Neutrophil (primary cell): ENCODE data around the gene RNF186.

ENCODE experiments used
- H3K27ac ChIP-seq: fragments of 200-600 bp; sonication (generic); 2 replicates; pipeline ENCODE4 v1.5.1; 2016; ENCODE audit warnings: mild to moderate bottlenecking, moderate library complexity
- H3K27me3 ChIP-seq: fragments of 200-600 bp; sonication (generic); 2 replicates; pipeline ENCODE4 v1.6.0; 2016; ENCODE audit warnings: mild to moderate bottlenecking
- H3K36me3 ChIP-seq: fragments of 200-600 bp; sonication (generic); 2 replicates; pipeline ENCODE4 v1.5.1; 2017
- H3K4me1 ChIP-seq, 2 experiments: fragments of 200-600 bp in 1 of 2; sonication (generic) in 1 of 2; 1 replicate in 1 of 2; 2 replicates in 1 of 2; pipeline versions ENCODE4 v1.5.1 to v1.6.1; 2013 to 2016; ENCODE audit warnings: low read depth in 1 of 2, low read length in 1 of 2, mild to moderate bottlenecking in 1 of 2, moderate library complexity in 1 of 2; ENCODE audit not compliant: control insufficient read depth in 1 of 2, insufficient read depth in 1 of 2
- H3K4me3 ChIP-seq, 2 experiments: fragments of 200-600 bp in 1 of 2; sonication (generic) in 1 of 2; 1 replicate in 1 of 2; 2 replicates in 1 of 2; pipeline ENCODE4 v1.5.1; 2013 to 2016; ENCODE audit warnings: low read depth in 1 of 2, low read length in 1 of 2, mild to moderate bottlenecking in 1 of 2, moderate library complexity in 1 of 2
- H3K9me3 ChIP-seq: fragments of 200-600 bp; sonication (generic); 2 replicates; pipeline ENCODE4 v1.5.1; 2016
- TF ChIP-seq, protein P1 (sequence below): fragments of 200-600 bp; sonication (generic); IDR thresholded peaks from 2 replicates; pipeline ENCODE4 v1.5.1; 2016; ENCODE audit warnings: antibody characterized with exemption

RNF186 gene

GRCh38 chr1:19786988-19787423, 28.1 kb downstream of the RNF186 start:
- Histone ChIP-seq H3K4me3 (no peak overlapping the region), H3K27ac (no peak overlapping the region), H3K9me3 (no peaks in the 10 kb centered on the region), H3K4me1 (no peaks in the 10 kb centered on the region), H3K36me3 (peaks cover 5% of the 10 kb centered on the region), H3K27me3 (no peaks in the 10 kb centered on the region)
- TF ChIP-seq, protein P1, sequence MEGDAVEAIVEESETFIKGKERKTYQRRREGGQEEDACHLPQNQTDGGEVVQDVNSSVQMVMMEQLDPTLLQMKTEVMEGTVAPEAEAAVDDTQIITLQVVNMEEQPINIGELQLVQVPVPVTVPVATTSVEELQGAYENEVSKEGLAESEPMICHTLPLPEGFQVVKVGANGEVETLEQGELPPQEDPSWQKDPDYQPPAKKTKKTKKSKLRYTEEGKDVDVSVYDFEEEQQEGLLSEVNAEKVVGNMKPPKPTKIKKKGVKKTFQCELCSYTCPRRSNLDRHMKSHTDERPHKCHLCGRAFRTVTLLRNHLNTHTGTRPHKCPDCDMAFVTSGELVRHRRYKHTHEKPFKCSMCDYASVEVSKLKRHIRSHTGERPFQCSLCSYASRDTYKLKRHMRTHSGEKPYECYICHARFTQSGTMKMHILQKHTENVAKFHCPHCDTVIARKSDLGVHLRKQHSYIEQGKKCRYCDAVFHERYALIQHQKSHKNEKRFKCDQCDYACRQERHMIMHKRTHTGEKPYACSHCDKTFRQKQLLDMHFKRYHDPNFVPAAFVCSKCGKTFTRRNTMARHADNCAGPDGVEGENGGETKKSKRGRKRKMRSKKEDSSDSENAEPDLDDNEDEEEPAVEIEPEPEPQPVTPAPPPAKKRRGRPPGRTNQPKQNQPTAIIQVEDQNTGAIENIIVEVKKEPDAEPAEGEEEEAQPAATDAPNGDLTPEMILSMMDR = no peak

- H3K9me3 ChIP-seq = no peaks in the 10 kb centered on the region
- TF ChIP-seq, protein P1 = no peak
- no peak overlapping the region for H3K27ac ChIP-seq
- no peak overlapping the region for H3K4me3 ChIP-seq
- no peaks in the 10 kb centered on the region for H3K4me1 ChIP-seq
- H3K36me3 ChIP-seq = peaks cover 5% of the 10 kb centered on the region
- H3K27me3 ChIP-seq = no peaks in the 10 kb centered on the region
Measured at GRCh38 chr1:19785660-19786059, 29.4 kb downstream of the RNF186 start.

DNA sequence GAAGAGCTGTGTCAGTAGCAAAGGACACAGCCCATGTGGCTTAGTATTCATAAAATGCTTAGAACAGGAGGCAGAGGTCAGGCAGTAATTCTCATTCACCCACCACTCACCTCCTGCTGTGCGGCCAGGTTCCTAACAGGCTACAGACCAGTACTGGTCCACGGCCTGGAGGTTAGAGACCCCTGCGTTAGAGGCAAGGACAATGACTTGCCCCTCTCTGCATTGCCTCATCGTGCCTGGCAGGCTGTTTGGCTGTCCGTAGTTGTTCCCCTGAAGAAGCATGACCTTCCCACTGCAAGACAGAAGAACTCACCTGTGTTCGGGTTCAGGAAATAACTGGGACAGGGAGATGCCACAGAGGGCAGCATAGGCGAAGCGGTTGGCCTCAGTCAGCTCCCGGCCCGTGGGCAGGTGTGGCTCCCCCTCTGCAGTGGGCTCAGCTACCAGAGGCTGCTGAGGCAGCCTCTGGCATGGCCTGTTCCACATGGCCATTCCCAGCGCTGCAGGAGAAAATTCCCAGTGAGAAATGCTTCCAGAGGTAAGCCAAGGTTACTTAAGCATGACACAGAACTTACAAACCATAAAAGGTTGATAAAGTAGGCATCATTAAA, 34.7 kb downstream of the RNF186 start:
- H3K27me3 ChIP-seq = no peaks in the 10 kb centered on the region
- H3K27ac ChIP-seq = no peak overlapping the region
- no peaks in the 10 kb centered on the region for H3K9me3 ChIP-seq
- TF ChIP-seq, protein P1 = no peak
- H3K36me3 ChIP-seq = peaks cover 16% of the 10 kb centered on the region
- no peaks in the 10 kb centered on the region for H3K4me1 ChIP-seq
- no peak overlapping the region for H3K4me3 ChIP-seq

DNA sequence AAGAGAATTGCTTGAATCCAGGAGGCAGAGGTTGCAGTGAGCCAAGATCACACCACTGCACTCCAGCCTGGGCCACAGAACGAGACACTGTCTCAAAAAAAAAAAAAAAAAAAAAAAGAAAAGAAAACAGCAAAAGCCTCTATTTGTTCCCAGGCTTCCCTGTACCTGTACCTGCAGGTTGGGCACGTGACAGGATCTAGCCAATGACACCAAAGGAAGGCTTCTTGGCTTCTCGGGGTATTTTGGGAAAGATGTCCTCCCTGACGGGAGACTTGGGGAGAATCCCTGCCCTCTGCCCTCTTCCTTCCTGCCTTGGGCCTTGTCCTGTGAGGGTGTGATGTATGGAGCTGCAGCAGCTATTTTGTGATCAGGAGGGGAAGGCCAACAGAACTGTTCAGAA, 38.1 kb downstream of the RNF186 start:
- TF ChIP-seq, protein P1 = no peak
- H3K36me3 ChIP-seq = peaks cover 16% of the 10 kb centered on the region
- H3K27ac ChIP-seq = no peak overlapping the region
- H3K4me1 ChIP-seq = no peaks in the 10 kb centered on the region
- H3K4me3 ChIP-seq = no peak overlapping the region
- H3K27me3 ChIP-seq = no peaks in the 10 kb centered on the region
- no peaks in the 10 kb centered on the region for H3K9me3 ChIP-seq

DNA sequence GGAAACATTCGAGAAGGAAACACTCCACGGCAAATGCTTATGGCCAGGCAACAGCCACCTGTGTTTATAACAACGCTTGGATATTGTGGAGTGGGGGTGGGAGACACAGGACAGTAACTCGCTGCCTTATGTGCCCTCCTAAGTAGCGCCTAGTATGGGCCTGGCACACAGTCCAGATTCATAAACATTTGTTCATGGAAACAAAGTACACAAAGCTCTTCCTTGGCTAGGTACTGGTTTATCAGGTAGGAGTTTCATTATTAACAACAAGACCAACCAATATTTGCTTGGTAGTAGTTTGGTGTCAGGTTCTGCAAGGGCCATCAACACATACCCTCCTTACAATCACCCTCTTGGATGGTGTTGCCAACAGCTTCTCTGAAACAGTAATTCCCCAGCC, 38.8 kb downstream of the RNF186 start:
- TF ChIP-seq, protein P1 = no peak
- Histone ChIP-seq H3K9me3 (no peaks in the 10 kb centered on the region), H3K27ac (no peak overlapping the region), H3K4me3 (no peak overlapping the region), H3K27me3 (no peaks in the 10 kb centered on the region), H3K4me1 (no peaks in the 10 kb centered on the region), H3K36me3 (peaks cover 16% of the 10 kb centered on the region)
